GM18909 (cell line): ENCODE data around the gene BMAL2.

Experiments used
- ATAC-seq: cut with Tn5 transposase; IDR thresholded peaks from one replicate; pipeline ENCODE4 v1.9.1; 2021; ENCODE audit warnings: mild to moderate bottlenecking; ENCODE audit not compliant: unreplicated experiment, poor library complexity

BMAL2 gene

DNA sequence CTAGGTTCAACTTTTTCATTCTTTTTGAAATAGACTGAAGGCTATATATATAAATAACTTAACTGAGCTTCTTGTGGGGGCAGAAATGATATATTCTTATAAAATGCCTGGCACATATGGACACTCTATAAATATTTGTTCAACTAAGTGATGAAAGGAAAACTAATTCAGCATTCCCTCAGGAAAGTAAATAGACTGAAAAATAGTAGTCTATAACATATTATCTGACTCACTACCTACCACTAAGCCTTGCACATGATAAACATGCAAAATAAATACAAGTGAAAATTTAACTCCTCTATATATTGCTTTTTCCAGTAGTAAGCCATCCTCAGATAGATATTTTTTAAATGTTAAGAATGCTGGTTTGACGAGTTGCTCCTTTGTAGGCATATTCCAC, 15.7 kb upstream of the BMAL2 start:
- ATAC-seq: no peak

DNA sequence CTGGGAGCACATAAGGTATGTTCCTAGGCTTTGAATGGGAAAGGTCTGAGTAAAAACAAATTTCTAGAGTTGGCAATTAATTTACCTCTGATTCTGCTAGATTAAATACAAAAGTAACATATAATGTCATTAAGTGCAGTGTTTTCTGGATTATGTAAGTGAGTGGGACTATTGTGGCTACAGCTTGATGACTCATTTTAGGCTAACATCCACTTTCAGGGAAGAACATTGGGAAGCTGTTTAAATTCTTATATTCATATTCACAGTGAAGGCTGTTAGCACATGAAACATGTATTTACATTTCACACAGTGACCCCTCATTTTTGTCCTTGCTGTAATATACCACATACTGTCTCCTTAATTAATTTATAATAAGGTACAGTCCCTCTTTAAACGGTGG, 13.2 kb upstream of the BMAL2 start:
- ATAC-seq: no peak

DNA sequence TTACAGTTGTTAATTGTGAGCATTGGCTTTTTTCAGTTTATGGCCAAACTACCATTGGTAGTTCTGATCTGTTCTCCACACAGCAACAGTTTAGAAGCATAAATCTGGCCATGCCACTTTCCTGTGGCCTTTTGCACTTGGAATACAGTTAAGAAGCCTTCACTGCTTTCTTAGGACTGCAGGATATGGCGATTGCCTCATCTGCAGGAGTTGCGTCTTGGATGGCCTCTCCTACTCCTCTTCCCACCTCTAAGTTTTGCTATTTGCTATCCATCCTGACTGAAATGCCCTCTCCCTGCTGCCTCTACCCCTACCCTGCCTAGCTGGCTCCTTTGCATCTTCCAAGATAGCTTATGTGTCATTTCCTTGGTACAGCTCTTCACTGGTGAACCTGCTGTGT, 12.8 kb upstream of the BMAL2 start:
- no peak for ATAC-seq

DNA sequence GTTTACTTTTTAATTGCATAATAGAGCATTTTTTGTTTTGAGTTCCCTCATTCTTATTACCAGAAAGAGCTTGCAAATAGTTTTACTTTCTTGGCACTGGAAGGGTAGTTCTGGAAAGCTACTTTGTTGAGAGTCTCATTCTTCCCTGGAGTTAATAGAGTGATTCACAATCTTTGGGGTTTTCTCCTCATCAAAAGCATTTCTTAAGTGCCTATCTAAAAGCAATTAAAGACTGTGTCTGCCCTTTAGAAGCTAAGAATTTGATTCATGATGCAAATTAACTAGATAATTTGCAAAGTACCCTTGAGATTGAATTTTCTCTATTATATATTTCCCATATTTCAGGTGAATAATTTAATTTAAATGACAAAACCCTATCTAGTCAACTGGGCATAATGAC, 8.1 kb upstream of the BMAL2 start:
- ATAC-seq: no peak

DNA sequence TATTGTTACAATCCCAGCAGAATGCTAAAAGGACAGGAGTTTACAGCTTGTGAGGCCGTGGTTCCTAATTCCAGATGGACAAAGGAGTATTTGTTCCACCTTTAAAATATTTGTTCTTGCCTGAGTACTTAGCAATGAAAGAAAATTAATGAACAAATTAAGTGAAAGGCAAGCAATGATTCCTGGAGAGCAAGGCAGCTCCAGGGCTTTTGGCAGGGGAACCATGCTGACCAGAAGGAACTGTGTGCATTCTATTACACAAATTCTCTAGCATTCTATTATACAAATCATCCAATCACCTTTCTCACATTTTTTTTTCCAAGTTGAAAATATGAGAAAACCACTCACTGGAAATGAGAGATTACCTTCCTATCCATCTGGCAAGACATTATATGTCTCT, 1.8 kb upstream of the BMAL2 start:
- ATAC-seq: no peak

DNA sequence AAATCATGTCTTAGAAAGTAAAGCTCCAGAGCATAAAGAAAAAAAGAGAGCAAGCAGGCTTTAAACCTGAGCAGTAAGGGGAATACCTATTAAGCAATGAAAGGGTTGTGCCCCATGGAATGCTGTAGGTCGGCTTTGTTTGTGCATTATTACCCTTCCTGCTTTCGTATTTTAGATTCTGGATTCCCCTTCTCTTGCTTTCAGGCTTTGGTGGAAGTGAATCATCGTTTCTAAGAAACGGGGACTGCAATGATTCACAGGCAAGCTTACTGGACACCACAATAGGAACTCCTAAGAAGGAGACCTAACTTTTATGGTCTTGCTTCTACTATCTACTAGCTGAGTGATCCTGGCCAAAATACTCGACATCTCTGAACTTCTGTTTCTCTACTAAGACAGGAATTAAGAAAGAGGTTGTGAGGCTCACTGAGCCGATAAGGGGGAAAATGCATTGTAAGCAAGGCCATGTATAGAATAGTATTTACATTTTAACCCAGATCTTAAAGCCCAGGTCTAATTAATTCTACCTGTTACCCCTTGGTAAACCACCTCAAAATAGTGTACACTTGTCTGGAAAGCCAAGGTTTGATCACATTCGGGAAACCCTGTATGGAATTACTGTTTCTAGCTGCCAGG, 1.2 kb upstream of the BMAL2 start:
- peak; percentile 33 for ATAC-seq

DNA sequence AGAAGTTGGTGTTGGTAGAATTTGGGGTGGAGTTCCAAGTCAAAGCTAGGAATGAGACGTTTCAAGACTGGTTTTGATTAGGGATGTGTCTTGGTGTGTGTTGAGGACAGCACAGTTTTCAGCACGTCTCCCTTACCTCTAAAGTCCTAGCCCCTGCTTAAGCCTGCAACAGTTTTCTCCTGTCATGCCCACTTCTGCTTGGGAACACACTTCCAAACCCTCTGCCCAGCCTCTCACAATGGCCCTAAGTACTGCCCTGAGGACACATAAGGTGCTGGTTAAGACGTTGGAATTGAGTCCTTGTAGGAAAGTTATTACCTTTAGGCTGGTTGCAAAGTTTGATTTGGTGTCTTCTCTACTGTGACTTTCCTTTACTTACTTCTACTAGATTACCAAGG, 710 bp upstream of the BMAL2 start:
- no peak for ATAC-seq

DNA sequence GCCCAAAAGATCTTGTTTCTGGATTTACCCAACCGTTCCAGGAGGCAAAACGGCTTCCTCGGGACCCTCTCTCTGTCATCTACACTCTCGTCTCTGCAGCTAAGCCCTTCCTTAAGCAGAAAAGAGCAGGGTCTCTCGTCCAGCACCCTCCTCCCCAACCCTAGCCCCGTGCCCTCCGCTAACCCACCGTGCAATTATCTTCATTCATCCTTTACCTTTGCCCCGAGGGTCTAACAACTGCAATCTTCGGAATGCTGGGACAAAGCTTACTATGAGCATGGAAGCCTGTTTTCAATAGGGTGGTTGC, 276 bp upstream of the BMAL2 start:
- ATAC-seq: no peak

DNA sequence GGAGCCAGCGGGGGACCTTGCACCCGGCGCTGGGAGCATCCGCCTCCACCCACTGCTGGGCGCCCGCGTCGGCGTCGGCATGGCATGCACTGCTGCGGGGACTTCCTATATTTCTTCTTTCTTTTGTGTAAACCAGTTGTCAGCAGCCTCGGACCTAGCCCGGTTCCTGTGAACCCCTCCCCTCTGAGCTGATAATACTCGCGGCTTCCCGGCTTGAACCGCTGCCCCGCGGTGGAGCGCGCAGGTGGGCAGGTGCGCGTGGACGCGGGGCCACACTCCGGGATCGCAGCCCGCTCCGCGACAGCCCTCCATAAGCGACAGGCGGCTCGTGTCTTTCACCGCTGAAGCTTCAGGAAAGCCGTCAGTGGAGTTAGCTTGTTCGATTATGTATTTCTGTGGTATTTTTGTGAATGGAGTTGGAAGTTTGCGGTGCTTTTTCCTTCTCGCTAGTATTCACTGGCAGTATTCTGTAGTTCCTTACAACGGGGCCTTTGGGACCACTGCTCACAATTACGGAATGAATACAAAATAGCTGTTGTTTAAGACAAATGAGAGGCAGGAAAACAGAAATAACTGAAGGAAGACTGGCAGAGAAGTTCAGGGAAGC, 870 bp downstream of the BMAL2 start:
- ATAC-seq: peak; percentile 27

DNA sequence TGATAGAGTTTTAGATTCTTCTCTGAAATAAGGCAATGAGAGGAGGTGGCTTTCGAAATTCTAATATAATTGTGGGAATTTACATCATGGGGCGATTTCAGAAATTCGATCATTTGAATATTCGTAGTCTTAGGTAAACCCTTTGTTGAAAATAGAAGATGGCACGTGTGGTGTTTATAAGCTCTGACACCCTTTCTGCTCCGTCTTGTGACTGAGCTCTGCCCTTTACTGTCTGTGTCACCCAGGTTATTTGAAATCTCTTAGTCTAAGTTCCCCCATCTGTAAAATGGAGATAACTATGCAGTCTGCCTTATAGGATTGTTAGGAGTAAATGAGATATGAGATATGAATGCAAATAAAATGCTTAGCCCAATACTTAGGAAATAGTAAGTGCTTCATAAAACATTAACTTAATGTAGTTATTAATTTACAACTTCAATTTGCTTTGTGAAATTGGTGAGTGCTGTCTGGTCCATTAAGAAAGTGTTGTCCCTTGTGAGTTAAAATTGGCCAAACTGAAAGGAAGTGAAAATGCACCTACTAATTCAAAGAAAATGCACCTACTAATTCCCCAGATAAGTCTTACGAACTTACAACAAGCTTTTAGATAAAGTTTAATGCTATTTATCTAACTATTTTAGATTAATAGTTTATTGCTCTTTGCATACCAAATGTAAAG, 1.5 kb downstream of the BMAL2 start:
- no peak for ATAC-seq

DNA sequence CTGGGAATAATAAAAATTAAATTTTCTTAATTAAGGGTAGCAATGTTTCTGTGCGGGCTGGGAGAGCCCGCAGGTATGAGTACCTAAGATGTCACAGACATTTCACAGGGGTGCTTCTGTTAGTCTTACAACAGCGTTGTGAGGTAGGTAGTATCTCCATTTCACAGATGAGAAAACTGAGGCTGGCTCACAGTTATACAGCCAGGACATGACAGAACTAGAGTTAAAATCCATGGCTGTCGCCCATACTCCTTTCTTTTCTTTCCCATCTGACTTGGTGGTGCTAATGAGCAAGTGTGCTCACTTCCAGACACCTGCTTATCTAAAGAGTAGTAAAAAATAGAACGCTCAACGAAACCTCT, 2.1 kb downstream of the BMAL2 start:
- no peak for ATAC-seq

DNA sequence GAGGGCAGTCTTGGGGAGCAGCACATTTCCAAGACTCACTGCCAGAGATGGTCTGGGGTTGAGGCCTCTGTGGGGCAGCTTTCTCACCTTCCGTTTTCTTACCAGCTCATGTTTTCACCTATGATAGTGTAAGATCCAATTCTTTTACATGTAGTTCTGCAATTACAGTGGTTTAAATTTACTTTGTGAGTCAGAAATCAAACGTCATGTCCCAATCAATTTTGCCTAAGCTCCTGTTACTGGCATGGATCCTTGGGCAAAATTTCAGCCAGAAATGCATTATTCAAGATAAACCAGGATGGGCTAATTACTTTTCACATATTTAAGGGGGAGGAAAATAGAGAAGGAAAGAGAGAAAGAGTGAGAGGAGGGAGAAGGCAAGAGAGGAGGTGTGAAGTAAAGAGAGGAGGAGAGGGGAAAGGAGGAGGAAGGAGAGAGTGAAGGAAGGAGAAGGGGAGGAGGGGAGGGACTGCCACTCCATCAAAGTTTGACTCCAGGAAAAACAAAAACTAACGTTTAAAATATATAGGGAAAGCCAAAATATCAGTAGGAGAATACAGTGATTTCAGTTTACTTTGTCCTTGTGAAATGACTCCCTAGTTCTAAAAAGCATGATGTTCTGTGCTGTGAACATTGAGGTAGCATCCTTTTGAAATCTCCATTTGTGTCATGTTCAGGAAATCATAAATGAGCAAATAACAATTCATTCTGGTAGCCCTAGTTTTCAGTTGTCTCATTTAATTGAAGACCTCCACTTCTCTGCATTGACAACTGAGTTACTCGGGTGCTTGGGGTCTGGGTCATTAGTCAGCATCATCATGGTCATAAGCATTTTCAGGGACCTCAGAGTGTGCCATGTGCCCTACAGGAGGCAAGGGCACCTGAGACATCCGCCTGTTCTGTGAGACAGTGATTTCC, 3.0 kb downstream of the BMAL2 start:
- ATAC-seq: no peak

DNA sequence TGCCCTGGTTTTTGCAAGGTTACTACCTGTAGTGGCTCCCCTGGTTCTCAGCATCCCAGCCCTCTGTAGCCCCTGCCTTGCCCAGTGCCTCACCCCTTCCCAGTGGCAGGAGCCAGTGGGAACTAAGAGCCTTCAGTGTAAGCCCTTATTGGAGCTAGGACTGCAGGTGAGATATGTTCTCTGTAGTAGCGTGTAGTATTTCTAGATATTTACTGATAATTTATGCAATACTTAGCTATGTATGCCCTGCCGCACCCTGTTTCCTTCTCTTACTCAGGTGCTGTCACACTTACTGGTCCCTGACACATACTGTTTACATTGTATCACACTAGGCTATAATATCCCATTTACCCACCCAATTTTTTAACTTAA, 3.6 kb downstream of the BMAL2 start:
- ATAC-seq: no peak

DNA sequence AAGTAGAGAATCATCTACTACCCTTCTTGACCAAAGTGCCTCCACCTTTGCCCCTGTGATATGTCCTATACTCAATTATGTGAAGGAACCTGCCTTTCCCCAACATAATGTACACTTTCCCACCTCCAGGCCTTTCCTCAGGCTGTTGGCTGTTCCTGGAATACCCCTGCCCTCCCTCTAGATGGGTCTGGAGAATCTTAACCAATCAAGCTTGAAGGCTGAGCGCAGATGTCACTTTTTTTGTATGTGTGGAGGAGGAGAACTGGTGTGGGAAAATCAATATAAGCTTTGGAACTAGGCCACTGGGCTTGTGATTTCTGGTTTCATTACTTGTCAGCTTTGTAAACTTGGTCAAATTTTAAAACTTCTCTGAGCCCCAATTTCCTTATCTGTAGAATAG, 4.7 kb downstream of the BMAL2 start:
- ATAC-seq: no peak

DNA sequence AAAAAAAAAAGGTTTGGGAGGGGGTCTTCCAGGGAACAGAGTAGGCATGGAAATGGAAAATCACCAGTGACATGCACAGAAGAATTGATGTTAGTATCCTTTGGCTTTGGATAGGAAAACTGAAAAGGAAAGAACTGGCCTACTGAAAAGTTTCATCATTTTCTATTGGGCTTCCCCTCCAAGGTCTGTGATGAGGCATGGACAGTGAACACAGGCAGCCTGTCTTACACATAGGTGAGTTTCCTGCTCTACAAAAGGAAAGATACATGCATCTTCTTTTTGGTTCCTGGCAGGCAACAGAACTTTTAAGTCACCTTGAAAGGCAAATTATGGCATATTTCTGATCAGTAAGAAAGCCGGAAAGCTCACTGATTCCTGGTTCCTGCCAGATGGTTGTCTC, 5.8 kb downstream of the BMAL2 start:
- no peak for ATAC-seq

DNA sequence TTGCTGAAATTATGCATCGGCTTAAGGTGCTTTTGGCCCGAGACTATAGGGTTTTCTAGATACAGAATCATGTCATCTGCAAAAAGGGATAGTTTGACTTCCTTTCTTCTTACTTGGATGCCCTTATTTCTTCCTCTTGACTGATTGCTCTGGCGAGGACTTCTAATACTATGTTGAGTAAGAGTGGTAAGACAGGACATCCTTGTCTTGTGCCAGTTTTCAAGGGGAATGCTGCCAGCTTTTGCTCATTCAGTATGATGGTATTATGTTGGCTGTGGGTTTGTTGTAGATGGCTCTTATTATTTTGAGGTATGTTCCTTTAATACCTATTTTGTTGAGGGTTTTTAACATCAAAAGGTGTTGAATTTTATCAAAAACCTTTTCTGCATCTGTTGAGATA, 8.3 kb downstream of the BMAL2 start:
- ATAC-seq: no peak

DNA sequence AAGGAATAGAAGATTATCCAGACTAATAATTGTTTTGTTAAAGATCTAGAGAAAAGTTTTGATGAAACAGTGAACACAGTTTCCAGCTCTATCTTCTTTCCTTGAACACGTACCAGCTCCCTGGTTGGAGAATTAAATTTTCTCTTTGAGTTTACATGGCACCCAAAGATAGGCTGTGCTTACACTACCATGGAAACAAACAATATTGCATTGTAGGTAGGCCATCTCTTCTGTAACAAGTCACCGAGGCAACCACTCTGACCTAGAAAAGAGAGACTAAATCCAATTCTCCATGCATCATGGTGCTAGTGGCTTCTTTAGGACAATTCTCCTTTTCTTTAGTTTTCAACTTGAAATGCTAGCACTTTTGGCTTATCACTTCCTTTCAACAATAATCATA, 9.9 kb downstream of the BMAL2 start:
- no peak for ATAC-seq

DNA sequence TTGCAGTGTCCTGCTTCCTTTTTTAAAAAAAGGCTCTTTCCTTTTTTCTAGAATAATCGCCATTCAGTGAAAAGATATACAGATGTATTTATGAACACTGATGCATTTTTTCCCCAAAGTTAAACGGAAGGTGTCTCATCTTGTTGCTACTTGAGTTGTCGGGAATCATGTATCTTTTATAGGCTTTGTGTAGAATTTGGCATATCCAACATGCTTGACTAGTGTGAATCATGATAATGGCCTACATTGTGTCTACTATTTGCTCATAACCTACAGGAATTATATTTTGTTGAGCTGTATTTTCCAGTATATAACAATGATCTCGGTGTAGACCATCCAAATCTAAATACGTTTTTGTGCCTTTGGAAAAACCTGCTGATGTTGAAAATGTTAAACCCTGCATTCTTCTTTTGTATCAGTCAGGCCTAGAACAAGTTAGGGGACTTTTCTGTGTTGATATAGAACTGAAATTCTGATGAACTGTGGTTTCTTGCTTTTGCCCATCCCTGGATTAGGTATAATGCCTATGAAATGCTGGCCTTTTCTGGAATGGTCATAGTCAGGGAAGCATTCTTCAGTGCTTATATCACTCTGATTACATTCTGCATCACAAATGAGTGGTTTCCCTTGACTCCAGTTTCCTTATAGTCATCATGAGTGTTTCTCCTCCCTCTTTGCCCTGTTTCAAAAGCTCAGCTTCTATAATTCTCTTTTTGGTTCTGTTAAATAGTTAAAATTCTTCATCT, 10.8 kb downstream of the BMAL2 start:
- ATAC-seq: no peak

DNA sequence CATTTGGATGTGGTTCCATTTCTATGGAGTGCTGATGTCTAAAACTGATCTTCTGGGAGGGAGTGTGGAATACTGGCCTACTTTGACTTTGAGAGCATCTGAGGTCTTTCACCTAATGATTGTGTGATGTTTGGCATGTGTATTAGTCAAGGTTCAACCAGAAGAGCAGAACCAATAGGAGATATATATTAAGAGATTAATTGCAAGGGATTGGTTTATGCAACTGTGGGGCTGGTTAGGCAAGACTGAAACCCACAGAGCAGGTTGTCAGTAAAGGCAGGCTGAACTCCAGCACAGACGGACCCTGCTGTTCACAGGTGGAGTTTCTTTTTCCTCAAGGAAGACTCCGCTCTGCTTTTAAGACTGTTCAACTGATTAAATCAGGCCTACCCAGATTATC, 11.6 kb downstream of the BMAL2 start:
- ATAC-seq: no peak

DNA sequence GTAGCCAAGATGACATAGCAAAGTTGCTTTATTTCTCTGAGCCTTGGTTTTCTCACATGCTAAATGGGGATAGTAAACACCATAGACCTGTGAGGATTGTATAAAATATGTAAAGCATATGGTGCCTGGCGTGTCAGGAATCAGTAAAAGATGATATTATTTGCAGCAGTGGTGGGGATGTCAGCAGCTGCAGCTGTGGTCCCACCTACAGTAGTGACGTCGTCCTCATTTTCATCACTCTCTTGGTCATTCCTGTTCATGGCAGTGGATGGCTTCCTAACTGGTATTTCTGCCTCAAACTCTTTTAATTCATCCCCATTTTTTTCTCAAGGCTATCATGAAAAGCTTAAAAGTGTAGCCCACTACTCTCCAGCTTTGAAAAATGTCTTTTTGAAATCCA, 12.1 kb downstream of the BMAL2 start:
- no peak for ATAC-seq

DNA sequence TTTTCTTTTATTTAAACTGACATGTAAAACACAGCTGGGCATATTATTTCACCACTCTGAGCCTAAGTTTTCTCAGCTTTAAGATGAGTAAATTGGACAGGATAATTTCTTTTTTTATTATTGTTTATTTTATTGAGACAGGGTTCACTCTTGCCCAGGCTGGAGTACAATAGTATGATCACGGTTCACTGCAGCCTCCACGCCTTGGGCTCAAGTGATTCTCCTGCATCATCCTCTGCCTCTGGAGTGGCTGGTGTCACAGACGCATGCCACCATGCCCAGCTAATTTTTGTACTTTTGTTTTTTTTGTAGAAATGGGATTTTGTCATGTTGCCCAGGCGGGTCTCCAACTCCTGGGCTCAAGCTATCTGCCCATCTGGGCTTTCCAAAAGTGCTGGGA, 12.7 kb downstream of the BMAL2 start:
- ATAC-seq: no peak
